ENCODE measurements around the gene ABCA4. TPM values are rescaled to one million over a fixed set of nuclear protein-coding genes. Genes with fewer than 3 reads are reported as not detected.

The ABCA4 gene
- total RNA-seq, 4 donors from 2014 or later = 0.49 to 2.0 (median 1.0) TPM; not detected in 1

Other genes starting within 250 kb of the ABCA4 start
- gene DNTTIP2, start 241.9 kb downstream of the ABCA4 start, total RNA-seq = 10 to 100 TPM; 13.8 to 63.4 (median 32.5) TPM
- gene GCLM, start 211.7 kb downstream of the ABCA4 start, total RNA-seq = 10 to 100 TPM in 1 of 4 donors, 1 to 10 TPM in 2, under 1 TPM in 1; 0.26 to 13.1 (median 9.2) TPM
- gene ARHGAP29, start 116.4 kb upstream of the ABCA4 start, total RNA-seq = 10 to 100 TPM; 20.0 to 67.3 (median 38.8) TPM